ENCODE data around the gene RABL6.

GRCh38 chr9:136774416-136775045 lies 33.2 kb upstream of the RABL6 start:
- TF ChIP-seq CTCF (conservative IDR thresholded peaks at IDR 0.05 in 1 of 2, IDR thresholded peaks at IDR 0.05 in 1 of 2; ENCODE audit: low read depth in 1 of 2, low read length in 2 of 2) (no peak), EZH2 (IDR thresholded peaks at IDR 0.05; ENCODE audit: low read length, missing control alignments) (no peak)
